ENCODE data around the gene PFAS. TPM values are rescaled to one million over a fixed set of nuclear protein-coding genes. Genes with fewer than 3 reads are reported as not detected.
A peak's percentile ranks its signal among the peaks of the same experiment; 100 is the strongest.

The PFAS gene
- total RNA-seq, 4 donors from 2014 or later: 13.6 to 54.0 (median 40.0) TPM

GRCh38 chr17:8221663-8222379, 27.3 kb upstream of the PFAS start:
- H3K36me3 ChIP-seq: no peaks in the 10 kb centered on the region
- H3K9me3 ChIP-seq: no peaks in the 10 kb centered on the region
- peak; percentile 90 to 93 for DNase-seq
- intact Hi-C loops (cut with DNase I; ENCODE audit: low total_unique reads): loop anchor here (5.0 kb wide), 1 partner anchor 35 kb away; no protein-coding TSS in a partner anchor
- peaks cover 0 to 9% of the 10 kb centered on the region in 2 donors for H3K4me1 ChIP-seq
- H3K27ac ChIP-seq: peak overlapping the region; percentile 98 to 99
- peak overlapping the region; percentile 63 to 76 for H3K4me3 ChIP-seq
- TF ChIP-seq CTCF (IDR thresholded peaks at IDR 0.05) (no peak), POLR2A (IDR thresholded peaks at IDR 0.05) (no peak)
- H3K27me3 ChIP-seq: no peaks in the 10 kb centered on the region

- Histone ChIP-seq H3K27ac (peak overlapping the region; percentile 98 to 99), H3K27me3 (no peaks in the 10 kb centered on the region), H3K4me1 (peaks cover 0 to 9% of the 10 kb centered on the region in 2 donors), H3K4me3 (peak overlapping the region; percentile 63 to 76), H3K9me3 (no peaks in the 10 kb centered on the region), H3K36me3 (no peaks in the 10 kb centered on the region)
- intact Hi-C loops (cut with DNase I; ENCODE audit: low total_unique reads): loop anchor here (5.0 kb wide), 1 partner anchor 35 kb away; no protein-coding TSS in a partner anchor
- TF ChIP-seq CTCF (IDR thresholded peaks at IDR 0.05) (no peak), POLR2A (IDR thresholded peaks at IDR 0.05) (peak in 1 of 2 donors; percentile 1)
- no peak for DNase-seq
Observed at GRCh38 chr17:8222380-8222629, 26.8 kb upstream of the PFAS start.

GRCh38 chr17:8222630-8223355, 26.3 kb upstream of the PFAS start:
- Histone ChIP-seq H3K27me3 (no peaks in the 10 kb centered on the region), H3K4me3 (peak overlapping the region; percentile 63 to 76), H3K27ac (peak overlapping the region; percentile 98 to 99), H3K36me3 (no peaks in the 10 kb centered on the region), H3K4me1 (peaks cover 0 to 9% of the 10 kb centered on the region in 2 donors), H3K9me3 (no peaks in the 10 kb centered on the region)
- peak; percentile 96 to 97 for DNase-seq
- intact Hi-C loops (cut with DNase I; ENCODE audit: low total_unique reads): loop anchor here (5.0 kb wide), 1 partner anchor 35 kb away; no protein-coding TSS in a partner anchor
- TF ChIP-seq POLR2A (IDR thresholded peaks at IDR 0.05): peak; percentile 82 to 87
- no peak for TF ChIP-seq CTCF (IDR thresholded peaks at IDR 0.05)

GRCh38 chr17:8223356-8224126, 25.5 kb upstream of the PFAS start:
- TF ChIP-seq CTCF (IDR thresholded peaks at IDR 0.05): no peak
- TF ChIP-seq POLR2A (IDR thresholded peaks at IDR 0.05): no peak
- H3K4me1 ChIP-seq: peaks cover 0 to 9% of the 10 kb centered on the region in 2 donors
- peak overlapping the region; percentile 98 to 99 for H3K27ac ChIP-seq
- intact Hi-C loops (cut with DNase I; ENCODE audit: low total_unique reads): loop anchor here (5.0 kb wide), 1 partner anchor 36 kb away; no protein-coding TSS in a partner anchor
- no peaks in the 10 kb centered on the region for H3K27me3 ChIP-seq
- H3K9me3 ChIP-seq: no peaks in the 10 kb centered on the region
- no peaks in the 10 kb centered on the region for H3K36me3 ChIP-seq
- peak; percentile 64 to 66 for DNase-seq
- peak overlapping the region; percentile 63 to 76 for H3K4me3 ChIP-seq
